GM23338 (cell line): ENCODE measurements around the gene FDXR. TPM values are rescaled to one million over a fixed set of nuclear protein-coding genes. Genes with fewer than 3 reads are reported as not detected.

Experiments used
- ATAC-seq: fragments of 200-7000 bp; cut with Tn5 transposase; 3 replicates; pipeline ENCODE4 v1.9.1; 2020
- DNase-seq: peaks from one replicate; pipeline ENCODE4 v3.0.0-alpha.2; 2015; ENCODE audit warnings: low spot score
- H2AFZ ChIP-seq: fragments of 200-600 bp; sonication (generic); 2 replicates; pipeline ENCODE4 v1.8.0; 2016; ENCODE audit warnings: antibody characterized with exemption, mild to moderate bottlenecking, moderate library complexity
- H3F3A ChIP-seq: fragments of 200-600 bp; sonication (generic); replicated peaks from 2 replicates; pipeline ENCODE4 v1.8.0; 2017; ENCODE audit warnings: antibody characterized with exemption, mixed run types, low read depth
- H3K27ac ChIP-seq: fragments of 200-600 bp; sonication (generic); 2 replicates; pipeline ENCODE4 v1.6.1; 2016; ENCODE audit warnings: low read depth
- H3K27me3 ChIP-seq: fragments of 200-600 bp; sonication (generic); 2 replicates; pipeline ENCODE4 v1.8.0; 2016; ENCODE audit warnings: mild to moderate bottlenecking, mixed run types, moderate library complexity; ENCODE audit not compliant: insufficient read depth
- H3K36me3 ChIP-seq: fragments of 200-600 bp; sonication (generic); 2 replicates; pipeline ENCODE4 v1.8.0; 2016; ENCODE audit warnings: mild to moderate bottlenecking; ENCODE audit not compliant: insufficient read depth
- H3K4me1 ChIP-seq: fragments of 200-600 bp; sonication (generic); 2 replicates; pipeline ENCODE4 v1.8.0; 2016; ENCODE audit warnings: mild to moderate bottlenecking, moderate library complexity; ENCODE audit not compliant: insufficient read depth
- H3K4me2 ChIP-seq: fragments of 200-600 bp; sonication (generic); 2 replicates; pipeline ENCODE4 v1.7.1; 2017; ENCODE audit warnings: mixed run types
- H3K4me3 ChIP-seq: fragments of 200-600 bp; sonication (generic); 2 replicates; pipeline ENCODE4 v1.6.1; 2016; ENCODE audit warnings: mixed run types
- H3K79me2 ChIP-seq: fragments of 200-600 bp; sonication (generic); replicated peaks from 2 replicates; pipeline ENCODE4 v1.8.0; 2017; ENCODE audit warnings: mild to moderate bottlenecking; ENCODE audit not compliant: insufficient read depth
- H3K9me2 ChIP-seq: fragments of 200-600 bp; sonication (generic); 2 replicates; pipeline ENCODE4 v1.8.0; 2017; ENCODE audit not compliant: insufficient read depth
- H4K20me1 ChIP-seq: fragments of 200-600 bp; sonication (generic); replicated peaks from 2 replicates; pipeline ENCODE4 v1.8.0; 2017; ENCODE audit warnings: mild to moderate bottlenecking; ENCODE audit not compliant: insufficient read depth
- H3K27ac Mint-ChIP-seq: 2 replicates; pipeline ENCODE4 v1.8.0; 2020; ENCODE audit warnings: inconsistent platforms, mild to moderate bottlenecking, moderate library complexity, mixed read lengths
- H3K27me3 Mint-ChIP-seq: 3 replicates; pipeline ENCODE4 v1.8.0; 2022; ENCODE audit warnings: low read depth, mild to moderate bottlenecking, moderate library complexity, mixed read lengths, inconsistent platforms; ENCODE audit not compliant: insufficient read depth, poor library complexity
- H3K36me3 Mint-ChIP-seq: 3 replicates; pipeline ENCODE4 v1.8.0; 2021; ENCODE audit warnings: low read depth, mild to moderate bottlenecking, inconsistent platforms, moderate library complexity, mixed read lengths
- H3K4me1 Mint-ChIP-seq: 3 replicates; pipeline ENCODE4 v1.8.0; 2020; ENCODE audit warnings: mild to moderate bottlenecking, inconsistent platforms, mixed read lengths
- H3K4me3 Mint-ChIP-seq: 3 replicates; pipeline ENCODE4 v1.8.0; 2021; ENCODE audit warnings: moderate library complexity, mild to moderate bottlenecking, inconsistent platforms, mixed read lengths
- H3K9me3 Mint-ChIP-seq: 3 replicates; pipeline ENCODE4 v1.8.0; 2020; ENCODE audit warnings: moderate library complexity, mild to moderate bottlenecking, inconsistent platforms, mixed read lengths
- CTCF ChIP-seq, 2 experiments: fragments of 200-600 bp in 1 of 2; sonication (generic) in 1 of 2; conservative IDR thresholded peaks; 2 replicates each; pipeline versions ENCODE4 v1.5.1 to v1.6.1; 2016 to 2017; ENCODE audit warnings: antibody characterized with exemption in 2 of 2, low read depth in 2 of 2, mild to moderate bottlenecking in 2 of 2, moderate library complexity in 1 of 2
- ETS1 ChIP-seq: IDR thresholded peaks from 2 replicates; pipeline ENCODE4 v1.6.1; 2016; ENCODE audit warnings: antibody characterized with exemption
- EZH2 ChIP-seq: fragments of 200-600 bp; sonication (generic); IDR thresholded peaks from one replicate; pipeline ENCODE4 v1.8.0; 2017; ENCODE audit warnings: antibody characterized with exemption, mild to moderate bottlenecking, low read depth; ENCODE audit not compliant: unreplicated experiment
- JUNB ChIP-seq: IDR thresholded peaks from one replicate; pipeline ENCODE4 v1.6.1; 2016; ENCODE audit warnings: antibody characterized with exemption; ENCODE audit not compliant: unreplicated experiment
- NANOG ChIP-seq: IDR thresholded peaks from 2 replicates; pipeline ENCODE4 v1.6.1; 2016; ENCODE audit warnings: antibody characterized with exemption, borderline replicate concordance
- polyA plus RNA-seq: library from polyadenylated mRNA; unstranded; fragments of >200 nt; fragmentation: Nextera tagmentation; extraction: Ambion mirVana; gene quantifications from 2 replicates; pipeline ENCODE4 v1.2.1, GENCODE V29; 2016
- total RNA-seq: library from RNA; depleted of rRNA; stranded (reverse); fragments of >200 nt; shearing (Covaris generic); gene quantifications from 2 replicates; pipeline ENCODE4 v1.2.3, GENCODE V29; 2014

FDXR gene
- total and polyA plus RNA-seq, 2 experiments from 2014 or later = 21.7 to 33.1 TPM

- no peaks in the 10 kb centered on the region for H3K9me3 Mint-ChIP-seq
- TF ChIP-seq EZH2 (peak; percentile 82), JUNB (no peak)
- H2AFZ ChIP-seq = peak overlapping the region; percentile 32; the same call in 1 of the 2 replicates
- peak overlapping the region; percentile 60 for H3K4me3 ChIP-seq
- peaks cover 4% of the 10 kb centered on the region; the same call in 1 of the 2 replicates for H3K4me1 ChIP-seq
- H3K27me3 ChIP-seq = peaks cover 63% of the 10 kb centered on the region
- H3F3A ChIP-seq = peaks cover 8% of the 10 kb centered on the region; the same call in 1 of the 2 replicates
- peak overlapping the region; percentile 84 for H3K4me2 ChIP-seq
- no peaks in the 10 kb centered on the region for H3K9me2 ChIP-seq
- DNase-seq = peak; percentile 37
- H3K36me3 Mint-ChIP-seq = peaks cover 11% of the 10 kb centered on the region; the same call in 2 of the 3 replicates
- no peak overlapping the region for H3K27ac ChIP-seq
- ATAC-seq = peak; percentile 2
- H3K4me3 Mint-ChIP-seq = peak overlapping the region; percentile 61; the same call in 2 of the 3 replicates
- H4K20me1 ChIP-seq = no peaks in the 10 kb centered on the region; the same call in 1 of the 2 replicates
- H3K36me3 ChIP-seq = no peaks in the 10 kb centered on the region
- H3K79me2 ChIP-seq = no peaks in the 10 kb centered on the region
- H3K4me1 Mint-ChIP-seq = peaks cover 12% of the 10 kb centered on the region
- H3K27me3 Mint-ChIP-seq = peaks cover 60% of the 10 kb centered on the region
- no peak overlapping the region for H3K27ac Mint-ChIP-seq
Observed at GRCh38 chr17:74860872-74861661, 11.7 kb downstream of the FDXR start.

GRCh38 chr17:74860229-74860871, 12.4 kb downstream of the FDXR start:
- Histone ChIP-seq H3F3A (peaks cover 8% of the 10 kb centered on the region; the same call in 1 of the 2 replicates), H2AFZ (peak overlapping the region; percentile 32; the same call in 1 of the 2 replicates), H3K4me2 (peak overlapping the region; percentile 84), H3K27ac (no peak overlapping the region), H3K79me2 (no peaks in the 10 kb centered on the region), H3K36me3 (no peaks in the 10 kb centered on the region), H3K9me2 (no peaks in the 10 kb centered on the region), H4K20me1 (no peaks in the 10 kb centered on the region; the same call in 1 of the 2 replicates), H3K4me1 (peaks cover 4% of the 10 kb centered on the region; the same call in 1 of the 2 replicates), H3K27me3 (peaks cover 70% of the 10 kb centered on the region), H3K4me3 (peak overlapping the region; percentile 60)
- Mint-ChIP-seq H3K36me3 (peaks cover 11% of the 10 kb centered on the region; the same call in 2 of the 3 replicates), H3K9me3 (no peaks in the 10 kb centered on the region), H3K27me3 (peaks cover 67% of the 10 kb centered on the region), H3K4me3 (peak overlapping the region; percentile 66), H3K27ac (no peak overlapping the region), H3K4me1 (peaks cover 12% of the 10 kb centered on the region)
- DNase-seq = peak; percentile 52
- peak; percentile 5 for ATAC-seq
- peak; percentile 78 for TF ChIP-seq EZH2
- TF ChIP-seq ETS1 = no peak

- Histone ChIP-seq H2AFZ (peak within 1 kb of the TSS; percentile 32; the same call in 1 of the 2 replicates), H3K9me2 (no peaks in the 10 kb centered on the region), H3K27me3 (peaks cover 77% of the 10 kb centered on the region), H3K4me2 (peak within 1 kb of the TSS; percentile 84), H3K27ac (no peak within 1 kb of the TSS), H3F3A (peaks cover 8% of the 10 kb centered on the region; the same call in 1 of the 2 replicates), H4K20me1 (no peaks in the 10 kb centered on the region; the same call in 1 of the 2 replicates), H3K79me2 (no peaks in the 10 kb centered on the region), H3K4me3 (peak within 1 kb of the TSS; percentile 60), H3K4me1 (peaks cover 4% of the 10 kb centered on the region; the same call in 1 of the 2 replicates), H3K36me3 (no peaks in the 10 kb centered on the region)
- DNase-seq (no peak), ATAC-seq (peak; percentile 2)
- Mint-ChIP-seq H3K4me3 (peak within 1 kb of the TSS; percentile 68), H3K27ac (no peak within 1 kb of the TSS), H3K36me3 (0 out of 3 replicates have a peak, but pooled peaks cover 5% of the 10 kb centered on the region), H3K27me3 (peaks cover 73% of the 10 kb centered on the region), H3K4me1 (peaks cover 5% of the 10 kb centered on the region), H3K9me3 (no peaks in the 10 kb centered on the region)
- TF ChIP-seq CTCF (conservative IDR thresholded peaks at IDR 0.05; ENCODE audit: low read depth in 2 of 2) (peak; percentile 21 to 40; a peak in 2 of 4 replicates), NANOG (no peak)
Observed at GRCh38 chr17:74859459-74860228, 13.2 kb downstream of the FDXR start, which contains the start of gene GRIN2C. Gene GRIN2C (minus strand): TSS chr17:74859885. CDS start chr17:74855092, 4,793 bp downstream.
